GM12801 (cell line): ENCODE data around the gene SMARCB1.

ENCODE experiments used
- CTCF ChIP-seq: IDR thresholded peaks from one replicate; pipeline ENCODE4 v1.5.1; 2011; ENCODE audit warnings: control low read depth; ENCODE audit not compliant: insufficient read length; ENCODE audit errors: extremely low read depth

SMARCB1 gene

GRCh38 chr22:23816156-23816976 is 29.6 kb downstream of the SMARCB1 start:
- no peak for TF ChIP-seq CTCF

- TF ChIP-seq CTCF = no peak
These were observed 30.4 kb downstream of the SMARCB1 start for GRCh38 chr22:23817146-23817545.

GRCh38 chr22:23818541-23818940 is 31.8 kb downstream of the SMARCB1 start:
- no peak for TF ChIP-seq CTCF

GRCh38 chr22:23820748-23821211 is 34.0 kb downstream of the SMARCB1 start:
- no peak for TF ChIP-seq CTCF

GRCh38 chr22:23822101-23822671 is 35.4 kb downstream of the SMARCB1 start:
- TF ChIP-seq CTCF = no peak

GRCh38 chr22:23823331-23823791 is 36.6 kb downstream of the SMARCB1 start:
- no peak for TF ChIP-seq CTCF

GRCh38 chr22:23824476-23825245 is 37.9 kb downstream of the SMARCB1 start:
- no peak for TF ChIP-seq CTCF
